Activated naive CD8-positive, alpha-beta T cell (primary cell): ENCODE results near the gene MIA2.

ENCODE experiments used
- H3K27ac Mint-ChIP-seq: one replicate; pipeline ENCODE4 v1.8.0; 2021; ENCODE audit warnings: mixed read lengths
- H3K27me3 Mint-ChIP-seq: one replicate; pipeline ENCODE4 v1.8.0; 2021; ENCODE audit warnings: mixed read lengths
- H3K36me3 Mint-ChIP-seq: one replicate; pipeline ENCODE4 v1.8.0; 2021; ENCODE audit warnings: mixed read lengths
- H3K4me1 Mint-ChIP-seq: one replicate; pipeline ENCODE4 v1.8.0; 2021; ENCODE audit warnings: low read depth, mixed read lengths
- H3K4me3 Mint-ChIP-seq: one replicate; pipeline ENCODE4 v1.8.0; 2021; ENCODE audit warnings: mild to moderate bottlenecking, mixed read lengths
- H3K9me3 Mint-ChIP-seq: one replicate; pipeline ENCODE4 v1.8.0; 2021; ENCODE audit warnings: low read depth, mixed read lengths

The MIA2 gene

GRCh38 chr14:39432619-39433451, 199.1 kb downstream of the MIA2 start:
- H3K9me3 Mint-ChIP-seq = no peaks in the 10 kb centered on the region
- H3K4me3 Mint-ChIP-seq = peak overlapping the region; percentile 99
- H3K27me3 Mint-ChIP-seq = no peaks in the 10 kb centered on the region
- peak overlapping the region; percentile 89 for H3K27ac Mint-ChIP-seq
- no peaks in the 10 kb centered on the region for H3K36me3 Mint-ChIP-seq
- peaks cover 41% of the 10 kb centered on the region for H3K4me1 Mint-ChIP-seq

- Mint-ChIP-seq H3K9me3 (no peaks in the 10 kb centered on the region), H3K4me1 (peaks cover 35% of the 10 kb centered on the region), H3K36me3 (no peaks in the 10 kb centered on the region), H3K27me3 (no peaks in the 10 kb centered on the region), H3K27ac (peak overlapping the region; percentile 89), H3K4me3 (peak overlapping the region; percentile 99)
These were observed 199.7 kb downstream of the MIA2 start for GRCh38 chr14:39433452-39433813.

DNA sequence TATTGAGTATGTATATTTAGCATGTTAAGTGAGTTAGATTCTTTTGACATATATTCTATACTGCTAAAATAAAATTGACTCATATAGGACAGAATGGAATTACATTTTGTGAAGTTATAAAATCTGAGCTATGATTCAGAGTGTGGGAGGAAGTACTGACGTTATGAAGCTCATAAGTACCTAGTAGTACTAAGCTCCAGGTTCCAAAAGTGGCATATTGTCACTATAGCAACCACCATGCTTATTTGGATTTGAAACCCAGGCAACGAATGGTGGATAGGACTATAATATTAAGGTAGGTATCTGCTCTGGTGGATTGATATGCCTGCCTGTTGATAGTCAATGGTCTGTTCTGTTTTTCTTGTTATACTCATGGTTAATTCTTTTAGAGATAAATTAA, 200.7 kb downstream of the MIA2 start:
- Mint-ChIP-seq H3K27me3 (no peaks in the 10 kb centered on the region), H3K4me1 (peaks cover 26% of the 10 kb centered on the region), H3K4me3 (no peak overlapping the region), H3K9me3 (no peaks in the 10 kb centered on the region), H3K27ac (no peak overlapping the region), H3K36me3 (no peaks in the 10 kb centered on the region)

- H3K27ac Mint-ChIP-seq = no peak overlapping the region
- peaks cover 17% of the 10 kb centered on the region for H3K4me1 Mint-ChIP-seq
- no peaks in the 10 kb centered on the region for H3K27me3 Mint-ChIP-seq
- H3K9me3 Mint-ChIP-seq = no peaks in the 10 kb centered on the region
- no peak overlapping the region for H3K4me3 Mint-ChIP-seq
- peaks cover 6% of the 10 kb centered on the region for H3K36me3 Mint-ChIP-seq
These were observed 201.5 kb downstream of the MIA2 start for GRCh38 chr14:39435241-39435640.
